Karpas-422 (cell line): ENCODE data around the gene DENND6B. TPM values are rescaled to one million over a fixed set of nuclear protein-coding genes. Genes with fewer than 3 reads are reported as not detected.

Experiments used
- DNase-seq: peaks from one replicate; pipeline ENCODE4 v3.0.0-alpha.2; 2015
- H2AFZ ChIP-seq: fragments of 200-600 bp; sonication (generic); 2 replicates; pipeline ENCODE4 v1.6.1; 2014; ENCODE audit warnings: antibody characterized with exemption, low read length, mixed read lengths
- H3K27ac ChIP-seq: fragments of 200-600 bp; sonication (generic); 2 replicates; pipeline ENCODE4 v1.5.1; 2014; ENCODE audit warnings: mild to moderate bottlenecking, low read length, moderate library complexity
- H3K27me3 ChIP-seq: fragments of 200-600 bp; sonication (generic); 2 replicates; pipeline ENCODE4 v1.6.1; 2014; ENCODE audit warnings: low read length, mixed read lengths
- H3K36me3 ChIP-seq: fragments of 200-600 bp; sonication (generic); 2 replicates; pipeline ENCODE4 v1.6.1; 2014; ENCODE audit warnings: low read length, mixed read lengths; ENCODE audit not compliant: insufficient read depth
- H3K4me1 ChIP-seq: fragments of 200-600 bp; sonication (generic); 2 replicates; pipeline ENCODE4 v1.6.1; 2014; ENCODE audit warnings: mild to moderate bottlenecking, low read length, mixed read lengths
- H3K4me2 ChIP-seq: fragments of 200-600 bp; sonication (generic); 2 replicates; pipeline ENCODE4 v1.6.1; 2014; ENCODE audit warnings: low read length, low read depth, mild to moderate bottlenecking; ENCODE audit not compliant: poor library complexity, severe bottlenecking
- H3K4me3 ChIP-seq: fragments of 200-600 bp; sonication (generic); 2 replicates; pipeline ENCODE4 v1.5.1; 2014; ENCODE audit warnings: mild to moderate bottlenecking, antibody characterized with exemption, low read length, mixed read lengths
- H3K79me2 ChIP-seq: fragments of 200-600 bp; sonication (generic); 2 replicates; pipeline ENCODE4 v1.6.1; 2014; ENCODE audit warnings: mild to moderate bottlenecking, low read length, mixed read lengths
- H3K9ac ChIP-seq: fragments of 200-600 bp; sonication (generic); 2 replicates; pipeline ENCODE4 v1.6.0; 2014; ENCODE audit warnings: low read length
- H3K9me2 ChIP-seq: fragments of 200-600 bp; sonication (generic), shearing (Covaris generic); replicated peaks from 2 replicates; pipeline ENCODE4 v1.6.0; 2014; ENCODE audit warnings: mild to moderate bottlenecking, low read length, moderate library complexity; ENCODE audit not compliant: insufficient read depth
- H3K9me3 ChIP-seq: fragments of 300-700, 200-600 bp; sonication (generic); 2 replicates; pipeline ENCODE4 v1.6.1; 2014; ENCODE audit warnings: low read length, mixed read lengths
- H4K20me1 ChIP-seq: fragments of 200-600 bp; sonication (generic); 2 replicates; pipeline ENCODE4 v1.6.1; 2014; ENCODE audit warnings: mild to moderate bottlenecking, antibody characterized with exemption, low read length, low read depth; ENCODE audit not compliant: insufficient read depth
- total RNA-seq: library from RNA; depleted of rRNA; stranded (reverse); fragments of >200 nt; shearing (Covaris generic); gene quantifications from 2 replicates; pipeline ENCODE4 v1.2.3, GENCODE V29; 2014; ENCODE audit warnings: low replicate concordance; rRNA removed

The DENND6B gene
- total RNA-seq, 1 experiment from 2014 or later = 2.7 TPM

DNA sequence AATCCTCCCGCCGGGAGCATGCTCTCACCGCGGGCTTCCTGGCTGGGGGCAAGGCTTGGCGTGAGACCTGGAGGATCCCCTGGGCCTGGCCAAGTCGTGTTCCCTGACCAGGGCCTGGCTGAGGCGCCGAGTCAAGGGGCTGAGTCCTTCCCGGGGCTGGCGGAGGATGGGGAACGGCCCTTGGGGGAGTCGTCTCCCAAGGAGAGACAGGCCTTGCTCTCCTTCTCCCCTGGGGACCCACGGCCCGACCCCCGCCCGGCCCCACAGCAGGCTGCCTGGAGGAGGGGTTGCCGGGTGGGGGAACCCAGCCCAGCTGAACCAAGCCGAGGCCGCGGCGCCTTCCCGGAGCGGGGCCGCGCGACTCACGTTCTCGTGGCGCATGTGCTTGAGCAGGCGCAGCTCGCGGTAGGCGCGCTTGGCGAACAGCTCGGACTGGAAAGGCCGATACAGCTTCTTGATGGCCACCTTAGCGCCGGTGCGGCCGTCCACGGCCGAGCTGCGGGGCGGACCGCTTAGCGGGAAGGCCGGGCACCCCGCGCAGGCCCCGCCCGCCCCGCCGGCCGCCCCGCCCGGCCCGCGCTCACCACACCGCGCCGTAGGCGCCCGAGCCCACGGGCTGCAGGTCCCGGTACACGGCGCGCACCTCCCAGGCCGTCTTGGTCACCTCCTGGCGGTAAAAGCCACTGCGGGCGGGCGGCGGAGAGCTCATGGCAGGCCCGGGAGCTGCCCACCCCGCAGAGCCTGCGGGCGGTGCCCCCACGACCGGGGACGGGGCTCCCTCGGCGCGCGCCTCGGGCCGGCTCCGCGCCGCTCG lies 65.8 kb downstream of the DENND6B start:
- H3K27me3 ChIP-seq = no peaks in the 10 kb centered on the region
- peaks cover 25% of the 10 kb centered on the region for H3K79me2 ChIP-seq
- H3K9ac ChIP-seq = peak overlapping the region; percentile 98
- peak; percentile 84 for DNase-seq
- H3K9me3 ChIP-seq = no peaks in the 10 kb centered on the region
- H3K4me3 ChIP-seq = peak overlapping the region; percentile 97
- H3K4me1 ChIP-seq = peaks cover 24% of the 10 kb centered on the region
- no peak overlapping the region for H2AFZ ChIP-seq
- no peaks in the 10 kb centered on the region for H3K9me2 ChIP-seq
- no peaks in the 10 kb centered on the region for H4K20me1 ChIP-seq
- H3K4me2 ChIP-seq = peak overlapping the region; percentile 99
- H3K36me3 ChIP-seq = no peaks in the 10 kb centered on the region; the same call in 1 of the 2 replicates
- peak overlapping the region; percentile 79 for H3K27ac ChIP-seq

DNA sequence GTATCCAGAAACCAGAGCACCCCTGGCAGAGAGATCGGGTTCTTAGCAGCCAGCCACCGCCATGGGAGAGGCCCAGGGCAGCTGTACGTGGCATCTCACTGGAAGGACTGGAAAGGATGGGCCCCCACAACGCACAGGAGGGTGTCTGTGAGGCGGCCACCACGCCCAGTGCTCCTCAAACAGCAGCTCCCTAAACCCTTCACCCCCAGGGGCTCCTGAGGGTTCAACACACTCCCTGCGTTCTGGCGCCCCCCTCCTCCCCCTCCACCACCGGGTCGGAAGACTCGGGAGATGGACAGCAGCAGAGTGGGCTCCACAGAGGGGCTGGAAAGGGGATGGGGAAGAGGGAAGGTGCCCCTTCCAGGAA lies 66.4 kb downstream of the DENND6B start:
- Histone ChIP-seq H3K4me2 (peak overlapping the region; percentile 99), H3K27ac (peak overlapping the region; percentile 79), H3K9ac (peak overlapping the region; percentile 98), H3K4me3 (peak overlapping the region; percentile 97), H3K79me2 (peaks cover 25% of the 10 kb centered on the region), H3K27me3 (no peaks in the 10 kb centered on the region), H2AFZ (no peak overlapping the region), H3K9me3 (no peaks in the 10 kb centered on the region), H4K20me1 (no peaks in the 10 kb centered on the region), H3K4me1 (peaks cover 24% of the 10 kb centered on the region), H3K9me2 (no peaks in the 10 kb centered on the region), H3K36me3 (no peaks in the 10 kb centered on the region; the same call in 1 of the 2 replicates)
- DNase-seq = peak; percentile 57

DNA sequence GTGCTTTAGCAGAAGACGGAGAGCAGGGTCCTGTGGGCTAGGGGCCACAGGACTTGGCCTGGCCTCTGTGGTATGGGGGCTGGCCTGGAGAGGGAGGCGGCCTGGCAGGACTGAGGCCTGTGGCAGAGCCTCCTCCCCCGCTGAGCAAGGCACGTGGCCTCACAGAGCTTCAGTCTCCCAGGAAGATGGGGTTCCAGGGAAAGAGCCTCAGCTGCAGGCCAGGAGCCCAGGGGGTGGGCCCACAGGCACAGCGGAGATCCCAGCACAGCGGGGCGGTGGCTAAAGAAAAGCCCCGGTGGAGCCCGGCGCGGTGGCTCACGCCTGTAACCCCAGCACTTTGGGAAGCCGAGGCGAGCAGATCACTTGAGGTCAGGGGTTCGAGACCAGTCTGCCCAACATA lies 67.5 kb downstream of the DENND6B start:
- H3K27ac ChIP-seq = no peak overlapping the region
- H3K36me3 ChIP-seq = no peaks in the 10 kb centered on the region; the same call in 1 of the 2 replicates
- peaks cover 24% of the 10 kb centered on the region for H3K4me1 ChIP-seq
- no peak overlapping the region for H3K9ac ChIP-seq
- no peak overlapping the region for H2AFZ ChIP-seq
- H3K4me3 ChIP-seq = no peak overlapping the region
- H4K20me1 ChIP-seq = no peaks in the 10 kb centered on the region
- no peaks in the 10 kb centered on the region for H3K9me3 ChIP-seq
- no peak overlapping the region for H3K4me2 ChIP-seq
- no peaks in the 10 kb centered on the region for H3K27me3 ChIP-seq
- no peaks in the 10 kb centered on the region for H3K9me2 ChIP-seq
- peaks cover 25% of the 10 kb centered on the region for H3K79me2 ChIP-seq
- no peak for DNase-seq

Other genes starting within 250 kb of the DENND6B start
- not detected in 2 replicates for gene MLC1, start 241.6 kb downstream of the DENND6B start, total RNA-seq
- gene MOV10L1, start 237.0 kb downstream of the DENND6B start, total RNA-seq = 2.9 TPM in 1 of 2 replicates, not detected in the other
- gene PANX2, start 156.3 kb downstream of the DENND6B start, total RNA-seq = not detected in 2 replicates
- 46.7 and 117 TPM in 2 replicates for gene TRABD, start 141.1 kb downstream of the DENND6B start, total RNA-seq
- 20.0 and 64.1 TPM in 2 replicates for gene SELENOO, start 126.0 kb downstream of the DENND6B start, total RNA-seq
- 16.9 and 32.5 TPM in 2 replicates for gene TUBGCP6, start 82.0 kb downstream of the DENND6B start, total RNA-seq
- gene HDAC10, start 75.7 kb downstream of the DENND6B start, total RNA-seq = 42.3 and 89.8 TPM in 2 replicates
- gene MAPK12, start 65.3 kb downstream of the DENND6B start, total RNA-seq = 45.4 and 110 TPM in 2 replicates
- gene MAPK11, start 56.6 kb downstream of the DENND6B start, total RNA-seq = 6.4 and 15.8 TPM in 2 replicates
- gene PLXNB2, start 19.4 kb downstream of the DENND6B start, total RNA-seq = 2.6 and 7.8 TPM in 2 replicates
- gene PPP6R2, start 16.3 kb upstream of the DENND6B start, total RNA-seq = 32.9 and 78.0 TPM in 2 replicates
- 33.5 and 91.5 TPM in 2 replicates for gene SBF1, start 148.0 kb upstream of the DENND6B start, total RNA-seq
- gene ADM2, start 154.5 kb upstream of the DENND6B start, total RNA-seq = 0.79 and 1.4 TPM in 2 replicates
- 0.93 and 3.9 TPM in 2 replicates for gene MIOX, start 159.8 kb upstream of the DENND6B start, total RNA-seq
- 19.2 and 21.4 TPM in 2 replicates for gene LMF2, start 180.7 kb upstream of the DENND6B start, total RNA-seq
- 24.6 and 53.5 TPM in 2 replicates for gene NCAPH2, start 181.2 kb upstream of the DENND6B start, total RNA-seq
- gene SCO2, start 198.6 kb upstream of the DENND6B start, total RNA-seq = 1.1 and 14.2 TPM in 2 replicates
- gene TYMP, start 203.0 kb upstream of the DENND6B start, total RNA-seq = 1.8 and 5.0 TPM in 2 replicates
- gene KLHDC7B, start 218.9 kb upstream of the DENND6B start, total RNA-seq = 4.5 and 9.8 TPM in 2 replicates
- not detected in 2 replicates for gene SYCE3, start 235.9 kb upstream of the DENND6B start, total RNA-seq